Lower lobe of right lung (tissue), 2 donors: ENCODE results near the gene OXCT2. TPM values are rescaled to one million over a fixed set of nuclear protein-coding genes. Genes with fewer than 3 reads are reported as not detected.

ENCODE experiments used
- ATAC-seq, 2 donors: fragments of 200-7000 bp; cut with Tn5 transposase; one replicate each; pipeline ENCODE4 v1.9.1; 2020 to 2022; ENCODE audit warnings: mild to moderate bottlenecking in 2 of 2, moderate library complexity in 2 of 2
- DNase-seq: peaks from one replicate; pipeline ENCODE4 v3.0.0-alpha.2; 2020
- H3K27ac ChIP-seq: fragments of 200-600 bp; one replicate; pipeline ENCODE4 v1.8.0; 2022
- H3K27me3 ChIP-seq: fragments of 200-600 bp; one replicate; pipeline ENCODE4 v1.8.0; 2022; ENCODE audit warnings: low read depth
- H3K36me3 ChIP-seq: fragments of 200-600 bp; one replicate; pipeline ENCODE4 v1.8.0; 2022; ENCODE audit warnings: mild to moderate bottlenecking
- H3K4me1 ChIP-seq: fragments of 200-600 bp; one replicate; pipeline ENCODE4 v1.8.0; 2022
- H3K4me3 ChIP-seq: fragments of 200-600 bp; one replicate; pipeline ENCODE4 v1.8.0; 2022; ENCODE audit warnings: mild to moderate bottlenecking
- H3K9me3 ChIP-seq: fragments of 200-600 bp; one replicate; pipeline ENCODE4 v1.8.0; 2022
- CTCF ChIP-seq: fragments of 200-600 bp; IDR thresholded peaks from one replicate; pipeline ENCODE4 v1.8.0; 2022; ENCODE audit warnings: antibody characterized with exemption, mild to moderate bottlenecking
- intact Hi-C: fragments of 100-400 bp; cut with DNase I; formaldehyde crosslinking; loops from one replicate; pipeline ENCODE4 v1.11.0; 2022
- total RNA-seq: library from RNA; stranded (reverse); fragmentation: NEBNext Ultra II Directional; extraction: Animal tissue kit (Norgen Biotek cat#: 25700); gene quantifications from one replicate; pipeline ENCODE4 v1.2.1, GENCODE V29; 2021
- donor health status: DM: no; HTN: yes; CAD: no; lungs with severe emphysema.

Gene OXCT2
- total RNA-seq, 1 donor from 2014 or later: 0.47 TPM

GRCh38 chr1:39751595-39751994, 19.6 kb downstream of the OXCT2 start:
- no peak for DNase-seq
- intact Hi-C loops: no loop called here
- ATAC-seq: no peak
- no peaks in the 10 kb centered on the region for H3K4me1 ChIP-seq
- peaks cover 100% of the 10 kb centered on the region for H3K36me3 ChIP-seq
- no peaks in the 10 kb centered on the region for H3K9me3 ChIP-seq
- H3K4me3 ChIP-seq: no peak overlapping the region
- H3K27me3 ChIP-seq: no peaks in the 10 kb centered on the region
- no peak overlapping the region for H3K27ac ChIP-seq
- TF ChIP-seq CTCF: no peak

GRCh38 chr1:39745016-39745670, 26.0 kb downstream of the OXCT2 start:
- DNase-seq (no peak), ATAC-seq (no peak)
- Histone ChIP-seq H3K9me3 (no peaks in the 10 kb centered on the region), H3K27me3 (no peaks in the 10 kb centered on the region), H3K4me3 (no peak overlapping the region), H3K27ac (no peak overlapping the region), H3K36me3 (peaks cover 100% of the 10 kb centered on the region), H3K4me1 (no peaks in the 10 kb centered on the region)
- intact Hi-C loops: no loop called here
- TF ChIP-seq CTCF: no peak

GRCh38 chr1:39738622-39739366, 32.4 kb downstream of the OXCT2 start, which contains the start of gene PPIE:
Gene PPIE, plus strand, starts transcription at chr1:39738882. Its CDS starts 19 bp downstream, at chr1:39738901.
- ATAC-seq: peak; percentile 98 to 100
- H3K4me3 ChIP-seq: peak within 1 kb of the TSS; percentile 93
- intact Hi-C loops: no loop called here
- peaks cover 39% of the 10 kb centered on the region for H3K36me3 ChIP-seq
- no peaks in the 10 kb centered on the region for H3K9me3 ChIP-seq
- TF ChIP-seq CTCF: no peak
- peak; percentile 97 for DNase-seq
- peak within 1 kb of the TSS; percentile 88 for H3K27ac ChIP-seq
- peaks cover 10% of the 10 kb centered on the region for H3K27me3 ChIP-seq
- H3K4me1 ChIP-seq: peaks cover 17% of the 10 kb centered on the region

GRCh38 chr1:39737546-39738169, 33.5 kb downstream of the OXCT2 start:
- H3K27ac ChIP-seq: no peak overlapping the region
- no peaks in the 10 kb centered on the region for H3K9me3 ChIP-seq
- H3K36me3 ChIP-seq: peaks cover 27% of the 10 kb centered on the region
- H3K4me1 ChIP-seq: peaks cover 17% of the 10 kb centered on the region
- DNase-seq: no peak
- H3K27me3 ChIP-seq: peaks cover 17% of the 10 kb centered on the region
- no peak for TF ChIP-seq CTCF
- H3K4me3 ChIP-seq: no peak overlapping the region
- intact Hi-C loops: no loop called here
- ATAC-seq: no peak

GRCh38 chr1:39735731-39736130, 35.4 kb downstream of the OXCT2 start:
- intact Hi-C loops: no loop called here
- ATAC-seq (no peak), DNase-seq (no peak)
- no peak for TF ChIP-seq CTCF
- H3K9me3 ChIP-seq: no peaks in the 10 kb centered on the region
- H3K36me3 ChIP-seq: peaks cover 8% of the 10 kb centered on the region
- H3K4me3 ChIP-seq: no peak overlapping the region
- H3K27ac ChIP-seq: no peak overlapping the region
- H3K27me3 ChIP-seq: peaks cover 17% of the 10 kb centered on the region
- H3K4me1 ChIP-seq: peaks cover 17% of the 10 kb centered on the region
